ENCODE results near the gene MTHFD2L. TPM values are rescaled to one million over a fixed set of nuclear protein-coding genes. Genes with fewer than 3 reads are reported as not detected.

Gene MTHFD2L
- total and polyA plus RNA-seq, 2 donors from 2014 or later = 12.3 to 16.3 TPM

DNA sequence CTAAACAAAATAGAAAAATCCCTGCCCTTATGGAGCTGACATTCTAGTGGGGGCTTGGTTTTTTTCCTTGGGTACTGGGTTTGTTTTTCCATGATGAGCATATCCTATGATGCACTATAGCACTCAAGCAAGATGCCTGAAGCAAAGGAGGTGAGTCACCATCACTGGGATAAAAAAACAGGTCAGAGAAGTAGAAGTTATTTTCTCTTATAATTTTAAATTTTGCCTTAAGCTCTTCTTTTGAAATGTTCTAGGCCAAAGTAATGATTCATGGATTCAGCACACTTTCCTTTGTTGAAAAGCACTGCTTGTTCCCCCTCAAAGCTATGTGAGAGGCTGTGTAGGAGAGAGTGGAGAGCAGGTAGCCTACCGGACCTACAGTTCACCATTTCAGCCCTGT, 43.7 kb upstream of the MTHFD2L start:
- H3K4me1 ChIP-seq (ENCODE audit: control insufficient read depth in 2 of 3, insufficient read depth in 2 of 3, low read depth in 1 of 3, low read length in 3 of 3) = peaks cover 0 to 8% (median 7%) of the 10 kb centered on the region in 3 donors
- no peak for DNase-seq
- H3K9ac ChIP-seq (ENCODE audit: low read length in 3 of 3) = no peak overlapping the region
- intact Hi-C loops (cut with DNase I) = no loop called here
- H3K27me3 ChIP-seq (ENCODE audit: control insufficient read depth, insufficient read depth, low read length) = no peaks in the 10 kb centered on the region
- H3K27ac ChIP-seq (ENCODE audit: low read depth in 2 of 2, low read length in 2 of 2) = no peak overlapping the region
- no peaks in the 10 kb centered on the region for H3K9me3 ChIP-seq (ENCODE audit: control insufficient read depth in 2 of 3, insufficient read depth in 1 of 3, low read length in 3 of 3)
- no peaks in the 10 kb centered on the region for H3K36me3 ChIP-seq (ENCODE audit: control insufficient read depth in 2 of 3, insufficient read depth in 3 of 3, low read length in 3 of 3)
- no peak overlapping the region for H3K4me3 ChIP-seq (ENCODE audit: low read length in 3 of 3)
- TF ChIP-seq, protein P1, sequence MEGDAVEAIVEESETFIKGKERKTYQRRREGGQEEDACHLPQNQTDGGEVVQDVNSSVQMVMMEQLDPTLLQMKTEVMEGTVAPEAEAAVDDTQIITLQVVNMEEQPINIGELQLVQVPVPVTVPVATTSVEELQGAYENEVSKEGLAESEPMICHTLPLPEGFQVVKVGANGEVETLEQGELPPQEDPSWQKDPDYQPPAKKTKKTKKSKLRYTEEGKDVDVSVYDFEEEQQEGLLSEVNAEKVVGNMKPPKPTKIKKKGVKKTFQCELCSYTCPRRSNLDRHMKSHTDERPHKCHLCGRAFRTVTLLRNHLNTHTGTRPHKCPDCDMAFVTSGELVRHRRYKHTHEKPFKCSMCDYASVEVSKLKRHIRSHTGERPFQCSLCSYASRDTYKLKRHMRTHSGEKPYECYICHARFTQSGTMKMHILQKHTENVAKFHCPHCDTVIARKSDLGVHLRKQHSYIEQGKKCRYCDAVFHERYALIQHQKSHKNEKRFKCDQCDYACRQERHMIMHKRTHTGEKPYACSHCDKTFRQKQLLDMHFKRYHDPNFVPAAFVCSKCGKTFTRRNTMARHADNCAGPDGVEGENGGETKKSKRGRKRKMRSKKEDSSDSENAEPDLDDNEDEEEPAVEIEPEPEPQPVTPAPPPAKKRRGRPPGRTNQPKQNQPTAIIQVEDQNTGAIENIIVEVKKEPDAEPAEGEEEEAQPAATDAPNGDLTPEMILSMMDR (IDR thresholded peaks at IDR 0.05; ENCODE audit: borderline replicate concordance, extremely low read depth, insufficient read depth) = no peak
- FAIRE-seq = no peak

- TF ChIP-seq, protein P1 (IDR thresholded peaks at IDR 0.05; ENCODE audit: borderline replicate concordance, extremely low read depth, insufficient read depth) = no peak
- Histone ChIP-seq H3K9me3 (ENCODE audit: control insufficient read depth in 2 of 3, insufficient read depth in 1 of 3, low read length in 3 of 3) (no peaks in the 10 kb centered on the region), H3K9ac (ENCODE audit: low read length in 3 of 3) (no peak overlapping the region), H3K4me1 (ENCODE audit: control insufficient read depth in 2 of 3, insufficient read depth in 2 of 3, low read depth in 1 of 3, low read length in 3 of 3) (peaks cover 0 to 5% (median 0%) of the 10 kb centered on the region in 3 donors), H3K27me3 (ENCODE audit: control insufficient read depth, insufficient read depth, low read length) (no peaks in the 10 kb centered on the region), H3K4me3 (ENCODE audit: low read length in 3 of 3) (no peak overlapping the region), H3K27ac (ENCODE audit: low read depth in 2 of 2, low read length in 2 of 2) (no peak overlapping the region), H3K36me3 (ENCODE audit: control insufficient read depth in 2 of 3, insufficient read depth in 3 of 3, low read length in 3 of 3) (no peaks in the 10 kb centered on the region)
- peak in 1 of 5 donors; percentile 42 for DNase-seq
- FAIRE-seq = no peak
- intact Hi-C loops (cut with DNase I) = no loop called here
These were observed 40.8 kb upstream of the MTHFD2L start for GRCh38 chr4:74117024-74117534.

- no peaks in the 10 kb centered on the region for H3K9me3 ChIP-seq (ENCODE audit: control insufficient read depth in 2 of 3, insufficient read depth in 1 of 3, low read length in 3 of 3)
- DNase-seq (no peak), FAIRE-seq (no peak)
- no peaks in the 10 kb centered on the region for H3K36me3 ChIP-seq (ENCODE audit: control insufficient read depth in 2 of 3, insufficient read depth in 3 of 3, low read length in 3 of 3)
- no peaks in the 10 kb centered on the region for H3K4me1 ChIP-seq (ENCODE audit: control insufficient read depth in 2 of 3, insufficient read depth in 2 of 3, low read depth in 1 of 3, low read length in 3 of 3)
- H3K27me3 ChIP-seq (ENCODE audit: control insufficient read depth, insufficient read depth, low read length) = no peaks in the 10 kb centered on the region
- no peak overlapping the region for H3K27ac ChIP-seq (ENCODE audit: low read depth in 2 of 2, low read length in 2 of 2)
- TF ChIP-seq, protein P1 (IDR thresholded peaks at IDR 0.05; ENCODE audit: borderline replicate concordance, extremely low read depth, insufficient read depth) = no peak
- H3K9ac ChIP-seq (ENCODE audit: low read length in 3 of 3) = no peak overlapping the region
- H3K4me3 ChIP-seq (ENCODE audit: low read length in 3 of 3) = no peak overlapping the region
- intact Hi-C loops (cut with DNase I) = no loop called here
These were observed 39.1 kb upstream of the MTHFD2L start for GRCh38 chr4:74118600-74119338.

Data from kidney (tissue), 14 donors.